Loucy (cell line): Measurements from ENCODE around the gene AKR7A2.

ENCODE experiments used
- H2AFZ ChIP-seq: fragments of 200-600 bp; sonication (generic); 2 replicates; pipeline ENCODE4 v1.6.0; 2016; ENCODE audit warnings: antibody characterized with exemption, mild to moderate bottlenecking, low read length, moderate library complexity
- H3F3A ChIP-seq: fragments of 200-600 bp; 2 replicates; pipeline ENCODE4 v1.6.0; 2016; ENCODE audit warnings: antibody characterized with exemption, low read depth, mild to moderate bottlenecking
- H3K27me3 ChIP-seq: fragments of 200-600 bp; sonication (generic); 2 replicates; pipeline ENCODE4 v1.6.1; 2014; ENCODE audit warnings: low read length, mild to moderate bottlenecking; ENCODE audit not compliant: insufficient read depth, poor library complexity, severe bottlenecking
- H3K36me3 ChIP-seq: fragments of 200-600 bp; sonication (generic); 2 replicates; pipeline ENCODE4 v1.6.1; 2016; ENCODE audit warnings: low read length; ENCODE audit not compliant: insufficient read depth
- H3K4me1 ChIP-seq: fragments of 200-600 bp; sonication (generic); 2 replicates; pipeline ENCODE4 v1.5.1; 2014; ENCODE audit warnings: low read length, mild to moderate bottlenecking; ENCODE audit not compliant: insufficient read depth, poor library complexity, severe bottlenecking
- H3K4me2 ChIP-seq: fragments of 200-600 bp; sonication (generic); 2 replicates; pipeline ENCODE4 v1.6.0; 2014; ENCODE audit warnings: antibody characterized with exemption, low read length, low read depth, mild to moderate bottlenecking; ENCODE audit not compliant: poor library complexity, severe bottlenecking
- H3K4me3 ChIP-seq: fragments of 200-600 bp; sonication (generic); 2 replicates; pipeline ENCODE4 v1.5.1; 2014; ENCODE audit warnings: low read length, mild to moderate bottlenecking, mixed read lengths; ENCODE audit not compliant: poor library complexity, severe bottlenecking
- H3K79me2 ChIP-seq: fragments of 200-600 bp; sonication (generic); 2 replicates; pipeline ENCODE4 v1.6.1; 2014; ENCODE audit warnings: low read length; ENCODE audit not compliant: insufficient read depth
- H3K9ac ChIP-seq: fragments of 200-600 bp; sonication (generic); 2 replicates; pipeline ENCODE4 v1.6.0; 2014; ENCODE audit warnings: mild to moderate bottlenecking, low read depth, low read length, moderate library complexity; ENCODE audit not compliant: poor library complexity, severe bottlenecking
- H3K9me2 ChIP-seq: fragments of 200-600 bp; sonication (generic); replicated peaks from 2 replicates; pipeline ENCODE4 v1.6.1; 2016; ENCODE audit warnings: low read depth, low read length, mixed read lengths
- H3K9me3 ChIP-seq: fragments of 200-600 bp; sonication (generic); 2 replicates; pipeline ENCODE4 v1.6.1; 2014; ENCODE audit warnings: mild to moderate bottlenecking, antibody characterized with exemption, low read length, low read depth; ENCODE audit not compliant: insufficient read depth
- H4K20me1 ChIP-seq: fragments of 200-600 bp; sonication (generic); 2 replicates; pipeline ENCODE4 v1.6.0; 2014; ENCODE audit warnings: antibody characterized with exemption, low read length, mild to moderate bottlenecking; ENCODE audit not compliant: insufficient read depth, poor library complexity, severe bottlenecking
- EZH2phosphoT487 ChIP-seq: fragments of 200-600 bp; IDR thresholded peaks from 2 replicates; pipeline ENCODE4 v1.6.1; 2018; ENCODE audit warnings: antibody characterized with exemption, mild to moderate bottlenecking, moderate library complexity, borderline replicate concordance
- TF ChIP-seq, protein P1 (sequence below): fragments of 200-600 bp; sonication (generic); conservative IDR thresholded peaks from 2 replicates; pipeline ENCODE4 v1.5.1; 2014; ENCODE audit warnings: mild to moderate bottlenecking, antibody characterized with exemption, low read length

Gene AKR7A2

DNA sequence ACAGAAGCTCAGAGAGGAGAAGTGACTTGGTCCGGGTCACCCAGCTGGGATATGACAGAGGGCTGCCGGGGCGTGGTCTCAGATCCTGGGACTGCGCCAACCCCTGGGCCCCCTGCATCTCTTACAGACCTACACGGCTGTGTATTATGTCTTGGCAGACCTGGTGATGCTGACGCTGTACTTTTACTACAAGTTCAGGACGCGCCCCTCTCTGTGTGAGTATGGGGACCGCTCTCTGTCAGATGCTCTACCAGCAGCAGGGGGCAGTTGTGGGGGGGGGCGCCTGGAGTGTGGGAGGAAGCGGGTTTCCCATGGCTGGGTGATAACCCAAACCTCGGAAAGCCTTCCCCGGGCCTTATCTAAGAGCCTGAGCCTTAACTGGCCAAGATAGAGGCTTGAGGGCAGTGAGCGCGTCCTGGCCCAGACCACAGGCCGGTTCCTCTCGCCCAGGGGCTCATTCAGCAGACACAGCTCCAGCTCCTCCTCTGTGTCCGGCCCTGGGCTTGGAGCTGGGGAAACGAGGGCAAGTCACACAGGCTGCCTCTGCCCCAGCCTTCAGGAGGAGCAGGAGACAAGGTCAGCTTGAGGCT lies 13.5 kb upstream of the AKR7A2 start:
- TF ChIP-seq, protein P1, sequence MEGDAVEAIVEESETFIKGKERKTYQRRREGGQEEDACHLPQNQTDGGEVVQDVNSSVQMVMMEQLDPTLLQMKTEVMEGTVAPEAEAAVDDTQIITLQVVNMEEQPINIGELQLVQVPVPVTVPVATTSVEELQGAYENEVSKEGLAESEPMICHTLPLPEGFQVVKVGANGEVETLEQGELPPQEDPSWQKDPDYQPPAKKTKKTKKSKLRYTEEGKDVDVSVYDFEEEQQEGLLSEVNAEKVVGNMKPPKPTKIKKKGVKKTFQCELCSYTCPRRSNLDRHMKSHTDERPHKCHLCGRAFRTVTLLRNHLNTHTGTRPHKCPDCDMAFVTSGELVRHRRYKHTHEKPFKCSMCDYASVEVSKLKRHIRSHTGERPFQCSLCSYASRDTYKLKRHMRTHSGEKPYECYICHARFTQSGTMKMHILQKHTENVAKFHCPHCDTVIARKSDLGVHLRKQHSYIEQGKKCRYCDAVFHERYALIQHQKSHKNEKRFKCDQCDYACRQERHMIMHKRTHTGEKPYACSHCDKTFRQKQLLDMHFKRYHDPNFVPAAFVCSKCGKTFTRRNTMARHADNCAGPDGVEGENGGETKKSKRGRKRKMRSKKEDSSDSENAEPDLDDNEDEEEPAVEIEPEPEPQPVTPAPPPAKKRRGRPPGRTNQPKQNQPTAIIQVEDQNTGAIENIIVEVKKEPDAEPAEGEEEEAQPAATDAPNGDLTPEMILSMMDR = no peak
- TF ChIP-seq EZH2phosphoT487 = no peak
- Histone ChIP-seq H3F3A (no peaks in the 10 kb centered on the region), H3K9me2 (no peaks in the 10 kb centered on the region), H3K4me1 (no peaks in the 10 kb centered on the region), H2AFZ (no peak overlapping the region), H3K4me2 (no peak overlapping the region), H3K9me3 (no peaks in the 10 kb centered on the region), H3K4me3 (no peak overlapping the region), H3K36me3 (no peaks in the 10 kb centered on the region; the same call in 1 of the 2 replicates), H3K27me3 (no peaks in the 10 kb centered on the region), H4K20me1 (no peaks in the 10 kb centered on the region), H3K9ac (no peak overlapping the region), H3K79me2 (no peaks in the 10 kb centered on the region)

DNA sequence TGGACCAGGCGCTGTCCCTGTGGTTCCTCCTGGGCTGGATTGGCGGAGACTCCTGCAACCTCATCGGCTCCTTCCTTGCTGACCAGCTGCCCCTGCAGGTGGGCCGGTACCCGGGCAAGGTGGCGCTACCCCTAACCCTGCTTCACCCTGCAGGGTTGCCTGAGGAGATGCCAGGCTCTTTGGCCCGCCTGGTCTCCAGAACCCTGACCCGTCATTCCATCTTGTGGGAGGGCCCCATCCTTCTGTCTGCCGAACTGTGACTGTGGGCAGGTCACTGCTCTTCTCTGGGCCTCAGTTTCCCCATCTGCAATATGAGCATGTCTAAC lies 12.7 kb upstream of the AKR7A2 start:
- Histone ChIP-seq H3K4me3 (no peak overlapping the region), H3K4me1 (no peaks in the 10 kb centered on the region), H3K36me3 (no peaks in the 10 kb centered on the region; the same call in 1 of the 2 replicates), H3K79me2 (no peaks in the 10 kb centered on the region), H2AFZ (no peak overlapping the region), H3K4me2 (no peak overlapping the region), H3K27me3 (no peaks in the 10 kb centered on the region), H3K9ac (no peak overlapping the region), H3K9me3 (no peaks in the 10 kb centered on the region), H3K9me2 (no peaks in the 10 kb centered on the region), H3F3A (no peaks in the 10 kb centered on the region), H4K20me1 (no peaks in the 10 kb centered on the region)
- TF ChIP-seq, protein P1 = no peak
- no peak for TF ChIP-seq EZH2phosphoT487

DNA sequence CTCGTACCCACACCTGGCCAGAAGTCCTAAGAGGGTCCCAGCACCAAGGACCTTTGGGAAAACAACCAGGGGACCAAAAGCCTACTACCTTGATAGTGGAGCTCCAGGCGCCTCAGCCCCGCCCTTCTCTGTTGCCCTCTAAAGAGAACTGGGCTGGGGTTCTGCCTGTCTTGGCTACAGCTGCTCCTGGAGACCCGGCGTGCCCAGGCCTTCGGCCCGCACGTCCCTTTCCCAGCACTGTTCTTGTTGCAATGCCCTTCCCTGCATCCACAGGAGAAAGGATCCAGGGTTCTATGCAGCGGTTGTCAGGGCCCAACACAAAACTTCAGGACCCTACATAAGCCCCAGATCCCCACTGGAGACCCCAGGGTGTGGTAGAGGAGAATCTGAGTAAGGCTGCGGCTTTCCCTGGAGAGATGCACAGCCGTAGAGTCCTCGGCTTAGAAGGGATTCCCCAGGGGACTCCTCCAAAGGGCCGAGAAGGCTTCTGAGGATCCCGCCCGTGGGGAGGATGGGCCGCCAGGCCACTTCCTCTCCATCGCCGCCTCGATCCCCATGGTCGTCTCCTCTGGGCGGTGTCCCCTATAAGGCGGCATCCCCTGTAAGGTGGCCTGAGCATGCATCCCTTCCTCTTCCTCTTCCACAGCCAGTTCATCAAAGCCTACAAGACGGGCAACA lies 12.2 kb upstream of the AKR7A2 start:
- Histone ChIP-seq H3K4me1 (no peaks in the 10 kb centered on the region), H3K27me3 (no peaks in the 10 kb centered on the region), H4K20me1 (no peaks in the 10 kb centered on the region), H3K9me3 (no peaks in the 10 kb centered on the region), H3K4me3 (no peak overlapping the region), H2AFZ (no peak overlapping the region), H3K36me3 (no peaks in the 10 kb centered on the region; the same call in 1 of the 2 replicates), H3K4me2 (no peak overlapping the region), H3F3A (no peaks in the 10 kb centered on the region), H3K9ac (no peak overlapping the region), H3K9me2 (no peaks in the 10 kb centered on the region), H3K79me2 (no peaks in the 10 kb centered on the region)
- no peak for TF ChIP-seq EZH2phosphoT487
- TF ChIP-seq, protein P1 = no peak
